ENCODE results near the gene RALY. TPM values are rescaled to one million over a fixed set of nuclear protein-coding genes. Genes with fewer than 3 reads are reported as not detected.

Gene RALY
- total RNA-seq, 1 experiment from 2014 or later = 164 TPM

DNA sequence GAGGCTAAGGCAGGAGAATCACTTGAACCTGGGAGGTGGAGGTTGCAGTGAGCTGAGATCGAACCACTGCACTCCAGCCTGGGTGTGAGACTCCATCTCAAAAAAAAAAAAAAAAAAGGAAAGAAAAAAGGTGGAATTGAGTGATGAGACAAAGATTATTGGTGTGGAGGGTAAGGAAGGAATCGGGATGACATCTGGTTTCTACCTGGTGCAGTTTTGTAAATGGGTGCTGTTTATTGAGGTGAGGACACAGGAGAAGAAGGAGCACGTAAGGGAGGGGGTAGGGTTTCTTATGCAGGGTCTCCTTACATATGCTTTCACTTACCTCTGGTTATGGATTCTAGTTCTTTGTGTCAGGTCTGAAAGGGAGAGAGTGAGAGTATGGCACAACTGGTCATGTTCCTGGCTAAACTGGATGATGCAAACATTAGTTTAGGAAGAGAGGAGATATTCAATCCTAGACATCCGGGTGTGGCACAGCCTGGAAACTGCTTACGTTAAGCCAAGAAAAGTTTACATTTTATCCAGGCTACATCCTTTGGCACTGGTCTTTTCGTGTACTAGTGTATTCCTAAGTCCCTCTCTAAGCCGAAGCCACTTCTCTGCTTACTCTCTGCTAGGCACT is 5.4 kb downstream of the RALY start:
- Histone ChIP-seq H3K27ac (ENCODE audit: low read length) (no peak overlapping the region), H3K27me3 (ENCODE audit: control insufficient read depth, insufficient read depth, low read length) (no peaks in the 10 kb centered on the region), H3K9me3 (ENCODE audit: control insufficient read depth, insufficient read depth, low read depth, low read length) (no peaks in the 10 kb centered on the region), H3K4me3 (ENCODE audit: low read depth in 2 of 2, low read length in 2 of 2) (no peak overlapping the region), H3K4me1 (ENCODE audit: control insufficient read depth, insufficient read depth, low read length) (peaks cover 43% of the 10 kb centered on the region), H3K36me3 (ENCODE audit: control insufficient read depth, insufficient read depth, low read length) (peaks cover 5% of the 10 kb centered on the region)
- POLR2A ChIA-PET = interaction anchor here (0.7 kb wide), 1 partner anchor 88 kb away, joined by 10 read pairs; no protein-coding TSS in a partner anchor
- DNase-seq (ENCODE audit: low read depth, low spot score) (no peak), ATAC-seq (no peak)
- intact Hi-C loops (cut with micrococcal nuclease; ENCODE audit: unreplicated experiment) = no loop called here
- in situ Hi-C loops (cut with HindIII; ENCODE audit: low pct_unique_long_range_greater_than_20kb, low sequenced_read_pairs) = no loop called here
- no peak for TF ChIP-seq TCF7L2 (IDR thresholded peaks at IDR 0.05; ENCODE audit: low read depth, low read length)
- TF ChIP-seq, protein P1, sequence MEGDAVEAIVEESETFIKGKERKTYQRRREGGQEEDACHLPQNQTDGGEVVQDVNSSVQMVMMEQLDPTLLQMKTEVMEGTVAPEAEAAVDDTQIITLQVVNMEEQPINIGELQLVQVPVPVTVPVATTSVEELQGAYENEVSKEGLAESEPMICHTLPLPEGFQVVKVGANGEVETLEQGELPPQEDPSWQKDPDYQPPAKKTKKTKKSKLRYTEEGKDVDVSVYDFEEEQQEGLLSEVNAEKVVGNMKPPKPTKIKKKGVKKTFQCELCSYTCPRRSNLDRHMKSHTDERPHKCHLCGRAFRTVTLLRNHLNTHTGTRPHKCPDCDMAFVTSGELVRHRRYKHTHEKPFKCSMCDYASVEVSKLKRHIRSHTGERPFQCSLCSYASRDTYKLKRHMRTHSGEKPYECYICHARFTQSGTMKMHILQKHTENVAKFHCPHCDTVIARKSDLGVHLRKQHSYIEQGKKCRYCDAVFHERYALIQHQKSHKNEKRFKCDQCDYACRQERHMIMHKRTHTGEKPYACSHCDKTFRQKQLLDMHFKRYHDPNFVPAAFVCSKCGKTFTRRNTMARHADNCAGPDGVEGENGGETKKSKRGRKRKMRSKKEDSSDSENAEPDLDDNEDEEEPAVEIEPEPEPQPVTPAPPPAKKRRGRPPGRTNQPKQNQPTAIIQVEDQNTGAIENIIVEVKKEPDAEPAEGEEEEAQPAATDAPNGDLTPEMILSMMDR (IDR thresholded peaks at IDR 0.05) = no peak
- no peak for TF ChIP-seq POLR2AphosphoS5 (IDR thresholded peaks at IDR 0.05; ENCODE audit: low read depth, low read length)
- no peak for TF ChIP-seq SIN3A (IDR thresholded peaks at IDR 0.05; ENCODE audit: borderline replicate concordance, insufficient read depth, low read depth, low read length)
- TF ChIP-seq, protein P2, sequence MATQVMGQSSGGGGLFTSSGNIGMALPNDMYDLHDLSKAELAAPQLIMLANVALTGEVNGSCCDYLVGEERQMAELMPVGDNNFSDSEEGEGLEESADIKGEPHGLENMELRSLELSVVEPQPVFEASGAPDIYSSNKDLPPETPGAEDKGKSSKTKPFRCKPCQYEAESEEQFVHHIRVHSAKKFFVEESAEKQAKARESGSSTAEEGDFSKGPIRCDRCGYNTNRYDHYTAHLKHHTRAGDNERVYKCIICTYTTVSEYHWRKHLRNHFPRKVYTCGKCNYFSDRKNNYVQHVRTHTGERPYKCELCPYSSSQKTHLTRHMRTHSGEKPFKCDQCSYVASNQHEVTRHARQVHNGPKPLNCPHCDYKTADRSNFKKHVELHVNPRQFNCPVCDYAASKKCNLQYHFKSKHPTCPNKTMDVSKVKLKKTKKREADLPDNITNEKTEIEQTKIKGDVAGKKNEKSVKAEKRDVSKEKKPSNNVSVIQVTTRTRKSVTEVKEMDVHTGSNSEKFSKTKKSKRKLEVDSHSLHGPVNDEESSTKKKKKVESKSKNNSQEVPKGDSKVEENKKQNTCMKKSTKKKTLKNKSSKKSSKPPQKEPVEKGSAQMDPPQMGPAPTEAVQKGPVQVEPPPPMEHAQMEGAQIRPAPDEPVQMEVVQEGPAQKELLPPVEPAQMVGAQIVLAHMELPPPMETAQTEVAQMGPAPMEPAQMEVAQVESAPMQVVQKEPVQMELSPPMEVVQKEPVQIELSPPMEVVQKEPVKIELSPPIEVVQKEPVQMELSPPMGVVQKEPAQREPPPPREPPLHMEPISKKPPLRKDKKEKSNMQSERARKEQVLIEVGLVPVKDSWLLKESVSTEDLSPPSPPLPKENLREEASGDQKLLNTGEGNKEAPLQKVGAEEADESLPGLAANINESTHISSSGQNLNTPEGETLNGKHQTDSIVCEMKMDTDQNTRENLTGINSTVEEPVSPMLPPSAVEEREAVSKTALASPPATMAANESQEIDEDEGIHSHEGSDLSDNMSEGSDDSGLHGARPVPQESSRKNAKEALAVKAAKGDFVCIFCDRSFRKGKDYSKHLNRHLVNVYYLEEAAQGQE (IDR thresholded peaks at IDR 0.05; ENCODE audit: insufficient read depth in 1 of 2, low read depth in 2 of 2, low read length in 1 of 2) = no peak
- CTCF ChIA-PET = no interaction called here
- no TSS peak for BruUV-seq (replicated peaks)

DNA sequence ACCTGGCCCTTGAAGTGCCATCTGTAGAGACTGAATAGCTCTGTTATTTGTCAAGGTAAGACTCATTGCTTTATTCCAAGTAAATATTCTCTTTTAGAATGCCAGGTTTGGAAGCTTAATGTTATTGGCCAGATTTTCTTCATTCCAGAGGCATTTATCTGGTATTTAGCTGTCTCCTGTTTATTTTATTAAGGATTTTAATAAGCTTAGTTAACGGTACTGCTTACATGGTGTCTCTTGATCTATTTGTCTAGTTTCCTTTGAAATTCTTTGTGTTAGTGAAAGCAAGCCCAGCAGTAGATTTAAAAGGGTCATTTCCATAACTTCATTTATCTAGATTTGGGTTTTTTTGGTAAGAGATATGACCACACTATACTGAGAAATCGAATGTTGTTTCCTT is 7.7 kb downstream of the RALY start:
- Histone ChIP-seq H3K4me3 (ENCODE audit: low read depth in 2 of 2, low read length in 2 of 2) (no peak overlapping the region), H3K27me3 (ENCODE audit: control insufficient read depth, insufficient read depth, low read length) (no peaks in the 10 kb centered on the region), H3K9me3 (ENCODE audit: control insufficient read depth, insufficient read depth, low read depth, low read length) (no peaks in the 10 kb centered on the region), H3K4me1 (ENCODE audit: control insufficient read depth, insufficient read depth, low read length) (peaks cover 28% of the 10 kb centered on the region), H3K36me3 (ENCODE audit: control insufficient read depth, insufficient read depth, low read length) (peaks cover 3% of the 10 kb centered on the region; the same call in 1 of the 2 replicates), H3K27ac (ENCODE audit: low read length) (no peak overlapping the region)
- in situ Hi-C loops (cut with HindIII; ENCODE audit: low pct_unique_long_range_greater_than_20kb, low sequenced_read_pairs) = no loop called here
- no TSS peak for BruUV-seq (replicated peaks)
- TF ChIP-seq TCF7L2 (IDR thresholded peaks at IDR 0.05; ENCODE audit: low read depth, low read length) (no peak), SIN3A (IDR thresholded peaks at IDR 0.05; ENCODE audit: borderline replicate concordance, insufficient read depth, low read depth, low read length) (no peak), POLR2AphosphoS5 (IDR thresholded peaks at IDR 0.05; ENCODE audit: low read depth, low read length) (no peak)
- TF ChIP-seq, protein P1 (IDR thresholded peaks at IDR 0.05) = no peak
- TF ChIP-seq, protein P2 (IDR thresholded peaks at IDR 0.05; ENCODE audit: insufficient read depth in 1 of 2, low read depth in 2 of 2, low read length in 1 of 2) = no peak
- ATAC-seq (no peak), DNase-seq (ENCODE audit: low read depth, low spot score) (no peak)
- intact Hi-C loops (cut with micrococcal nuclease; ENCODE audit: unreplicated experiment) = no loop called here
- ChIA-PET CTCF (no interaction called here), POLR2A (no interaction called here)
